ENCODE data around the gene STK39.

GRCh38 chr2:168024459-168024858 is 222.9 kb downstream of the STK39 start:
- no peak for TF ChIP-seq CTCF (conservative IDR thresholded peaks at IDR 0.05; ENCODE audit: low read depth, low read length)
- TF ChIP-seq EZH2 (IDR thresholded peaks at IDR 0.05; ENCODE audit: borderline replicate concordance, low read depth, low read length, poor library complexity, severe bottlenecking): no peak

Measured in A673 (cell line).